GM03348 (cell line): ENCODE results near the gene RFX5.
A peak's percentile ranks its signal among the peaks of the same experiment; 100 is the strongest.
"Not testable (repeated sequence)": the region's sequence is repeated elsewhere in the genome, so short reads cannot be mapped to it uniquely, and the experiment has no call there.

Source experiments
- DNase-seq: peaks from one replicate; pipeline ENCODE4 v3.0.0; 2012; ENCODE audit warnings: low spot score

The RFX5 gene

DNA sequence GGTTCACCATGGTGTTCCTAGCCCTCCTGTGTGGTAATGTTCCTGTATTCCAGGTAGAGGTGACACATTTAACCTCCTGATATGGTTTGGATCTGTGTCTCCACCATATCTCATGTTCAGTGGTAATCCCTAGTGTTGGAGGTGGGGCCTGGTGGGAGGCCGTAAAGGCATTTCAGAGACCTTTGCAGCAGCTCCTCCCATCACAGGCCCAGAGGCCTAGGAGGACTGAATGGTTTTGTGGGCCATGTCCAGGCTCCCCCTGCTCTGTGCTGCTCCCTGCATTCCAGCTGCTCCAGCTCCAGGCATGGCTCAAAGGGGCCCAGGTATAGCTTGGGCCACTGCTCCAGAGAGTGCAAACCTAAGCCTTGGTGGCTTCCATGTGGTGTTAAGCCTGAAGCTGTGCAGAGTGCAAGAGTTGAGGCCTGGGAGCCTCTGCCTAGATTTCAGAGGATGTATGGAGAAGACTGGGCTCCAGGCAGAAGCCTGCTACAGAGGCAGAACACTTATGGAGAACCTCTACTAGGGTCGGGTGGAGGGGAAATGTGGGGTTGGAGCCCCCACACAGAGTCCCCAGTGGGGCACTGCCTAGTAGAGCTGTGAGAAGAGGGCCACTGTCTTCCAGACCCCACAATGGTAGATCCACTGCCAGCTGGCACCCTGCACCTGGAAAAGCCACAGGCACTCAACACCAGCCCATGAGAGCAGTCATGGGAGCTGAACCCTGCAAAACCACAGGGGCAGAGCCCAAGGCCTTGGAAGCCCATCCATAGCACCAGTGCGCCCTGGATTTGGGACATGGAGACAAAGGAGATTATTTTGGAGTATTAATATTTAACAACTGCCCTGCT, 15.5 kb upstream of the RFX5 start:
- DNase-seq = no peak

DNA sequence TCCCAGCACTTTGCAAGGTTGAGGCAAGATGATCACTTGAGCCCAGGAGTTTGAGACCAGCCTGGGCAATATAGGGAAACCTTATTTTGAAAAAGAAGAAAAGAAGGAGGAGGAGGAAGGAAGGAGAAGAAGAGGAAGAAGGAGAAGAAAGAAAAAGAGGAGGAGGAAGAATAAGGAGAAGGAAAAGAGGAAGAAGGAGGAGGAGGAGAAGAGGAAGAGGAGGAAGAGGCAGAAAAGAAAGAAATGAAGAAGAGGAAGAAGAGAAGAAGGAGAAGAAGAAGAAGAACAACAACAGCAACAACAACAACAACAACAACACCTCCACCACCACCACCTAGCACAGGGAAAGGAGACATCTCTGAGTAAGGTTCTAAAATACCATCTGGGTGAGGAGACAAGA, 14.8 kb upstream of the RFX5 start:
- no peak for DNase-seq

DNA sequence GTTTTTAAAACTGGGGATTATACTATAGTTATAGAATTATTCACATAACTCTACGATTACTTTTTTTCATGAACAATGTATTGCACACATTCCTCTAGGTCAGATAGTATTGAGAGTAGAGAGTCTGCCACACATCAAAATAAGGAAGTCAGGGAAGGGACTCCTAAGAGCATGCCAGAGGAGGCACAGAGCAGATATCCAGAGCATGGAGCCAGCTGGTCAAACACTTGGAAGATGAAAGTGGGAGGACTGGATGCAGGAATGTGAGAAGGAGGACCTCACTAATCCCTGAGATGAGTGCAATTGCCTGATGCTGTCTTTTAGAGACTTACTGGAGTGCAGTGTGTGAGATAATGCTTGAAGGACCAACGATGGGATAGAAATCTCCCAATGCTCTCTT, 9.6 kb upstream of the RFX5 start:
- no peak for DNase-seq

DNA sequence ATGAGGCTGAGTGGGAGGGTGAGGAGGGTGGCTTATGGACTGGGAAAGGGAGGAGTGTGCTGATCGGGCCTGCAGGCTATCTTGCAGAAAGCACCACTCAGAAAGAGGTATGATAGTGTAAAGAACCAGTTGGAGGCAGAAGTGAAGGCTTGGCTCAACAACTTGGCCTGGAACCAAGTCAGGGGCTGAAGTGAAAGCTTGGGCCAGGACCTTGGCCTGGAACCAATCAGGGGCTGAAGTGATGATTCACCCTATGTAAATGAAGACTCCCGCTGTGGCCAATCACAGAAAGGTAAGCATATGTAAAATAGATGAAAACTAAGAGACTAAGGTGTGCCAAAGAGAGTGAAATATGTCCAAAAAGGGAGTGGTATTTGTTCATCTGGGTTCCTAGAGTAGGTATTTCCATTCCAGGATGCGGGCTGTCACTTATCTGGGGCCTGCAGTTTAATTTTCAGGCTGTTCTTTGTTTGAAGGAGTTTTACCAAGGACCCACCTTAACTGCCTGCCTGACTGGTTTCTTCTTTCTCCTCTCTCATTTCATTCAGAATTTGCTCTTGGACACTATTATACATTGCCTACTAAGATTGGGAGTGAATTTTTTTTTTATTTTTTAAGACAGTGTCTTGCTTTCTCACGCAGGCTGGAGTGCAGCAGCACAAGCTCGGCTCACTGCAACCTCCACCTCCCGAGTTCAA, 5.1 kb upstream of the RFX5 start:
- no peak for DNase-seq

DNA sequence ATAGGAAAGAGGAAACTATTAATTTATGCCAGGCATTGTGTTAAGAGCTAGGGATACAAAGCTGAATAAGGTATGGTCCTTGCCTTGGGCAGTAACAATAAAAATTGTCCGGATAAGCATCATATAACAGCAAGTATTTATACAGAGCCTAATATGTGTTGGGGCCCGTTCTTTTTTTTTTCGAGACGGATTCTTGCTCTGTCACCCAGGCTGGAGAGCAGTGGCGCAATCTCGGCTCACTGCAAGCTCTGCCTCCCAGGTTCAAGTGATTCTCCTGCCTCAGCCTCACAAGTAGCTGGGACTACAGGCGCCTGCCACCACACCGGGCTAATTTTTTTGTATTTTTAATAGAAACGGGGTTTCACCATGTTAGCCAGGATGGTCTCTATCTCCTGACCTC, 3.3 kb upstream of the RFX5 start:
- DNase-seq = not testable (repeated sequence)

DNA sequence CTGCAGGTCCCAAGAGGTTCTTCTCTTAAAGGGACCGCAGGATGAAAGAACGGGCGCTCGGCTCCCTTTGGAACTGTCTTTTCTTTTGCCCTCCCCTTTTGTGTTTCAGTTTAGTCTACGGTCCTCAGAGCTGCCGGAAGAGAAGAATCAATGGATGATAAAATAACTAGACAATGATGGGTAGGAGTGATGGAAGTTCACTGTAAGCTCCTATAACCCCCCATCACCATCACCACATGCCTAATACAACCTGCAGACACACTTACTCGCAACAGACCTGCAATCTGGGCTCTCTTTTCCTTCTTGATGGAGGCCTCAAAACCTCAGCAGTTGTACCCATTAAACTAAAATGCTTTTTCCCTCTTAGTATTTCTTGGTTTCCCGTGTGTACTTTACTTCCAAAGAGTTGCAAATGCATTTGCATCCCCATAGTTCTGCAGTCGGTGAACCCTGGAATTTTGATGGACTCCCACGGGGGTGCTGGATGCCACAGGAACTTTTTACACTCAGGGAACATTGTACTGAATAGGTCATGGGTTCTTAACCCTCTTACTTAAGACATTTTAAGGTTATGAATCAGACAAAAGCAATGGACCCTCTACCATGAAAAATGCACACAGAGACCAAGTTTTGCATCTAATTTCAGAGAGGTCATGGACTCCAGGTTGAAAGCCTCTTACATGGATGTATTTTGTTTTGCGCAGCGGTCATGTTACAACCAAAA, 633 bp upstream of the RFX5 start:
- no peak for DNase-seq

DNA sequence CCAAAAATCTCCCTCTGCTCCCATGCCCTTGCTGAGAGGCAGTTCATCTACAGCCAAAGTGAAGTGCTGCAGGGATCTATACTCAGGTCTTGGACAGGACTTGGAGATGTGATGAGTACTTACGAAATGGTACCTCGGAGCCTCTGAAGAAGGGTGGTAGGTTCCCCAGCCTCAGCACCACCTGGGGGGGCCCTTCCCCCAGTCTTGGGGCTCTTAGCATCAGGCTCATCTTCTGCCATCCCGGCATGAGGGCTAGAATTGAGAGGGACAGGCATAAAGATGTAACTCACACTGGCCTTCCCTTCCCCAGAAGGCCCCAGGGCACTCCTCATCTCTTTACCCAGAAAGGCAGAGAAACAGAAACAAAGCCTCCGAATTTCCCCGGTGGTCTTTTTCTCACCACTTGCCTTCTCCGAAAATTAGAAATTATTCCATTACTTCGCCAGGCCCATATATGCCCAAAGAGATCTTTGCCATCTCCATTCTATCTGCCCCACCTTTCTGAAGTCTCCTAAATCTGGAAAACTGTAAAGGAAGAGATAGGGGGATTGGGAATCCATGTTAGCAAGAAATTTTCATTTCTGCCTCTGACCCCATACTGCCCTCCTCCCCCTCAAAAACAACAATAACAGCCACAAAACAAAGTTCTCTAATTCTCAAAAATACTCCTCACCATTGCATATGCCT, 827 bp downstream of the RFX5 start:
- no peak for DNase-seq

DNA sequence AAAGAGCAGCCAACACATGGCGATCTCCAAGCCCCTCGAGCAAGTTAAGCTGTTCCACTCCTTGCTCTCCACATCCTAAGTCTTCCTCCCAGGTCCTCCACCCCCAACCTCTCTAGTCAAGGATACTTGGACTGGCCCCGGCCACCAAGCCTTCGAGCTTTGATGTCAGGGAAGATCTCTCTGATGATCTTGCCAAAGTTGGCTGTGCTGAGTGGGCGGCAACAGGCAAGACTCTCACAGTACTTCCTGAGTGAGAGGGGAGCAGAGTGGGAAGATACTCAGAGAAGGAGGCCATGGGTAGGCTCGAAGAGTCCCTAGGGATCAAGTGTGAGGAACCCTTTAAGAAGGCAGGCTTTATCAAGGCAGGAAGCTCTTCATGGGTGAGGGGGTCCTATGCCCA, 2.8 kb downstream of the RFX5 start:
- no peak for DNase-seq

DNA sequence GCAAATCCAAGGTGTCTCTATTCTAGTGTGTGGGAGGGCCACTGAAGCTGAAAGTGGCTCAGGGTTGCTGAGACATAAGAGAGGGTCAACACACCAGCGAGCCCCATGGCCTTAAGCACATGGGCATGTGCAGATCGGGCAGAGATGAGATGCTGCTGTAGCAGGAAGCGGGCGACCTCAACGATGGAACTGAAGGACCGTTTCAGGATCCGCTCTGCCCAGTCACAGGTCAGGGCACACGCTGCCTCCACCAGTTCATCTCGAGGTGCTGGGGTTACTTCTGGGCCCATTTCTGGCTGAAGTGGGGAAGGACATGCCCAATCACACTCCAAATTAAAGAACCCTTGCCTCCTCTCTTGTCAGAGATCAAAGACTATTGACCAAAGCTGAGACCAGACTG, 3.5 kb downstream of the RFX5 start:
- no peak for DNase-seq

DNA sequence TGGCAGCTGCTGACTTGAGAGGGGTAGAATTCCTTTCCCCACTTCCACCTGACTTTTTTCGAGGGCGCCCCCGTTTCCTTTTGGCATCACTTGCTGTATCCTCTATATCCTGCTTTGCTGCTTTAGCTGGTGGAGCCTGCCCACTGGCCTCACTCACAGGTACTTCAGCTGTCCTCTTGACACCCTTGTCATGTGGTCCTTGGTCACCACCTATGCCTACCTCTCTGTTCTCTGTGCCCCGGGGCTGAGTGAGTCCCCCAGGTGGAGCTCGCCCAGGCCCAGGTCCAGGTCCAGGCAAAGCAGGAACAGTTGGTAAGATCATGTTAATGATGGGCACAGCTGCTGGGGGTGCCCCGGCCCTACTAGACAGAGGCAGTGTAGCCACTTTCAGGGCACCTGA, 4.5 kb downstream of the RFX5 start:
- DNase-seq = no peak

DNA sequence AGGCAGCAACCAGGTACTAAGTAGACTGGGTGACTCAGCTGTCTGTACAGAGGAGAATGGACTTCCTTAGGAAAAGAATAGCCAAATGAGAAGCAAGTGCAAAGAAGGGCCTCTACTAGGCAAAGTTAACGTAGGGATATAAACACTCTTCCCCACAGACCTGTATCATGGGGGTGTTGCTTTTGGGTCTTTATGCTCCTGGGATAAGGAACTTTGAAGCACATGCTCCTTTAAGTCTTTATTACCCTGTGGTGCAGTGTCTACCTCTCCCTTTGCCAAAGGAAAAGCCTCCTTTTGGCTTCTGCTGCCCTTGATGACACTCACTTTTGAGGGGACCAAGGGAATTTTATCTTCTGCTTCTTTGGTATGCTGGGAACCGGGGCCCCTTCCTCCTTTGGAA, 5.0 kb downstream of the RFX5 start:
- no peak for DNase-seq

DNA sequence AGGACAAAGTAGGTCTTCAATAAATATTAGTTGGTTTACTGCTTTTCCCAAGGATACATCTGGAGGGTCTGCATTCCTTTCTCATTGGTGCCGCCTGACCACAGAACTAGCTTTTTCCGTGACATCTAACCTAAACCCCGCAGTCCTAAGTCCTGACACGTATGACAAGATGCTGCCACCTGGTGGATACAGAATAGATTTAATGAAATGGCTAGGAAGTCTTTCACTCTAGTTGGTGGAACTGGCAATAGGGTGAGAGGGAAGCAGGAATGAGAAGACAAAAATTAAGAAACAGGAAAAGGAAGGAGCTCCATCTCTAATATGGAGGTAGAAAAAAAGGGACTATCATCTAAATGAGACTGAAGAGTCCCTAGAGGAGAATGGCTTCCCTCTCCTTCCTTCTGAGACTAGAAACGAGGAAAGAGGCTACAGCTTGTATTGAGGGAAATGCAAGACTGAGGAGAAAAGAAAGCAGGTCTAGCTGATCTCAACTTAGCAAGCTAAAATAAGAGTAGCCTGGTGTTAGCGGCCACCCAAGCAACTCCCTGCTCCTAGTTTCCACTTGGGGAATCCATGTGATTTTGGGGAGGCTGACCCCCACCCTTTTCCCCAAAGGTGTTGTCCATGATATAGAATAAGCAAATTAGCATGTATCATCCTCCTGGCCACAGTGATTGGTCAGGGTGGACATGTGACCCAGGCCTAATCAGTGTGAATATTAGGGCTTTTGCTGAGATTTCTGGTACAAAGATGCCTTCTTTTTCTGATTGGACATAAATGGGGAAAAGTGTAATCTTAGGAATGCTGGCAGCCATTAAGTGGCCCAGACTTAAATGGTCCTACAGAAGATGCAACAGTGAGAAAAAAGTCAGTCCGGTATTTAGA, 5.9 kb downstream of the RFX5 start:
- DNase-seq = peak; percentile 77

DNA sequence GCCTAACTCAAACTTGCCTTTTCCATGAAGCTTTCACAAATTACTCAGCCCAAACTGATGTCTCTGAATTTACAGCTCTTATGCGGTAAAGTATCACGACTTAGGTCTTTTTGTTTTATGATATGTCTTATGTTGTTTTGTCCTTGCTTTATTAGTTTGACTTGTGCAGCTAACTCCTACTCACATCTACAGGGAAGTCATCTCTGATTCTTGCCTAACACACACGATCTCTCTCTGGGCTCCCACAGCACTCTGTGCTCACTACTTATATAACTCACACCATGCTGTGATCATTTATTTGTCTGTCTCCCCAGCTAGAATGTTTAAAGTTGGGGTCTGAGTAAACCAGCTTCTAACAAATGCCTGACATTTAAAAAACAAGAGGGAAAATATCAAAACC, 10.5 kb downstream of the RFX5 start:
- DNase-seq = no peak

DNA sequence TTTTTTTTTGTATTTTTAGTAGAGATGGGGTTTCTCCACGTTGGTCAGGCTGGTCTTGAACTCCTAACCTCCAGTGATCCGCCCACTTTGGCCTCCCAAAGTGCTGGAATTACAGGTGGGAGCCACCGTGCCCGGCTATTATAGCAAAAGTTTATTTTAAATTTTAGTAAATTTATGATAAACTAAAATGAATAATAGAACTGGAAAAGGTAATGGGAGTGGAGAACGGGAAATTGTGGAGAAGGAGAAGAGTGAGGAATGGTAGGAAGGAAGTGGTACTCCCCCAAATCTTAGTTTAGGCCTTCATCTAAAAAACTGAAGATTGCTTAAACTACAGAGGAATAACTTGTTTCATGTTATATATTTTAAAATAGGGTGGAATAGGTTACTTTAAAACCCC, 12.2 kb downstream of the RFX5 start:
- DNase-seq = no peak

DNA sequence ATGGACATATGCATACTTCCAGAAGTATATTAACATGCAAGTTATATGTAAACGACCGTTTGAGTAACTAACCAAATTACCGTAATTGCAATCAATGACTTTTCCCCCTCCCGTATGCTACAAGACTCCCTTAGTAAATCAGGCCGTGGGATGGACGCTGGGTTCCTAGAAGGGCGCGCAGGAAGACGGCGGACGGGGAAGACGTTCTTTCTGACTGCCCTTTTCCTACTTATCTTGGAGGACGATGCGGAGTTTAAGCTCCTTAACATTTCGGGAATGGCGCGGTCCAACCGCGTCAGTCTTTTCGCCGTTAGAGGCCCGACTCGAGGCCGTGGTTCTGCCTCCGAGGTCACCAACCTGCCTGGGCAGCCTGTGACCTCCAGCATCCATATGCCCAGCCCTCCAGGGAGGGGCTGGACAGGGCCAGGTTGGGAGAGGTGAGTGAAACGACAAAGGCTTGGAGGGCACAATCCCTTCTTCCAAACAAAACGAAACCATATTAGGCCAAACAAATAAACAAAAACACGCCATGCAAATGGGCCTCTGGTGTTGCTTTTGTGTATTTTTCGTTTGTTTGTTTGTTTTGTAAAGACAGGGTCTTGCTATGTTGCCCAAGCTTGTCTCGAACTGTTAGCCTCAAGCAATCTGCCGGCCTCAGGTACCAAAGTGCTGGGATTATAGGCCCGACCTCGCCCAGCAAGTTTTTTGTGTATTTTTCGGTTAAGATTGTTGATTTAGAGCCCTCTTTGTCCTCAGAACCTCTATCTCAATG, 19.0 kb downstream of the RFX5 start:
- peak; percentile 20 for DNase-seq

DNA sequence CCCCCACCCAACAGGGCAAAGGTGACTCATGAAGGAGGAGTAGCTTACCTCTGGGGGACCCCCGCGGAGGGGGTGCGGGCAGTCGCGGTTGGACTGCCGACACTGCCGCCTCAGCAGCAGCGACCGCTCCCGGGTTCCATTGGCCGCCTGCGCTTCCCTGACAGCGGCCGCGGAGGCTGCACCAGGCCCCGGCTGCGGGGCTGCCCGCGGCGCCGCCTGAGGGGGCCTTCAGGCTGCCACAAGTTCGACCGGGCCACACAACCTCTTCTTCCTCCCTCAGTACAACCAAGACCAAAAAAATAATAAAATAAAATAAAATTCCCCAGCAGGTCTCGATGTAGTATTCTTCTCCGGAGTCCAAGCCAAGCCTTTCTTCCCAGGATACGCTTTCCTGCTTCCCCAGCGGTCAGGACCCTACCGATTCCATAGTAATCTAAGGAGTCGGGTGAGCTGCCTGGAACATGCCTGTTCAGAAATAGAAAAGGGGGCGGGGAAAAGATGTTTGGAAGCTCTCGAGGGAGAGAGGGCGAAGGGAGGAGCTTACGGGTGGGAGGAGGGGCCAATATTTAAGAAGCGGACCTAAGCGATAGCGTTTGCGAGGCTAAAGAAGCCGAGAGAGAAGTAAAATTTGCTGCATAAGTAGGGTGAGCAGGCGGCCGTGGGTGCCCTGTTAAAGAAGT, 19.7 kb downstream of the RFX5 start, which contains the start of gene PI4KB:
Gene PI4KB, minus strand, starts transcription at position 194 of the 680 bp plus-strand sequence. CDS start 10,935 bp downstream, outside the sequence.
- DNase-seq = peak; percentile 96

DNA sequence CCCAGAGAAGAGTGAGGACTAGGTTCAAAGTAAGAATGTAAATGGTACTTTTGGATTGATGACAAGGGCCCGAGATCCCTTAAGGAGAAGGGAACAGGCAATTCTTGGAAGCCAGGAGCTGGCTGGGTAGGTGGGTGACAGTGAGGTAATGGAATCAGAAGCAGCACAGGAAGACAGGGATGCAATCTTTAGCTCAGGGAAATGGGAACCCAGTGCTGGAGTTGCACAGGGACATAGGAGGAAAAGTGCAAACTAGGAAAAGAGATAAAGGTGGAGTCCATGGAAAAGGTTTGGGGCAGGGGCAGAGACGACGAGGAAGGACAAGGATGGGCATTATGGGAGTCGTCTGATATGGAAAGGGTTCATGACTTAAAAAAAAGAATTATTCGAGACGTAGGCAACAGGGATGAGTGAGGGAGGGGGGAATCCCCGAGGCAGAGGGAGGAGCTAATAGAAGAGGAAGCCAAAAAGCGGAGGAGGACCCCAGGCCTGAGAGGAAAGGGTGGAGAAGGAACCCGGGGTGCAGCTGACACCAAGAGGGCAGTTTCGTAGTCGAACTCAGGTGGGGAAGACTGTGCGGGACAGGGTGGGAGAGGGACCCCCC, 20.3 kb downstream of the RFX5 start:
- DNase-seq = peak; percentile 82

DNA sequence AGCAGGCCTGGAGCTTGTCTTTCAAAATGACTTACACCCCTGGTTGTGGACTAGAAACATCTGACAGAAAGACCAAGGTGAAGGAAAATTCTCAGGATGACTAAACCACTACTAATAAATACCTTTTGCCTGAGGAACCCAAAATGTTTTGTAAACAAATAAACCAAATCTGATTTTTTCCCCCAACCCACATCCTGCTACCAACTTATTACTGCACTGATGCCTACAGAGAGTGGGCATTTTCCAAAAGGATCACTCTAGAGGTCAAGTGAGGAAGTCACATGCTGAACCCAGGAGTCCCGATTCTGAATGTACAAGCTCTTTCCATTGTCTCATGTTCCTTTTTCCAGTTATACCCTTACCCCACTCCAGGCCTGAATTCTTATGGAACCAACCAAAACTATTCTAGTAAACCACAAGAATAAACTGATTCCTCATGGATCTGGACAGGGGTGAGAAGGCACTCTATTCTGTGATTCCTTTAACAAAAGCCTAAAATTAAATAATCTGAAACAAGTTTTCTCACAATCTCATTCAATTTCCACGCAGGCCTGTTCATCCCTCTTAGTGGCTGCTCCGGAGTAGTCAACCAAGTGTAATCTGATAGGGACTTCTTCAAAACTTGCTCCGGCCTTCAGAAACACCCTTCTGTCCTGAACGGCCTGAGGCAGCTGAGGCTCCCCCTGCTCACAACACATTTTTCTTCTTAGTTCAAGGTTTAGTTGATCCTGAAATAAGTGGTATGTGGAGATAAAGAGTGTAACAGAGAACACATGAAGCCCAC, 21.2 kb downstream of the RFX5 start:
- no peak for DNase-seq

DNA sequence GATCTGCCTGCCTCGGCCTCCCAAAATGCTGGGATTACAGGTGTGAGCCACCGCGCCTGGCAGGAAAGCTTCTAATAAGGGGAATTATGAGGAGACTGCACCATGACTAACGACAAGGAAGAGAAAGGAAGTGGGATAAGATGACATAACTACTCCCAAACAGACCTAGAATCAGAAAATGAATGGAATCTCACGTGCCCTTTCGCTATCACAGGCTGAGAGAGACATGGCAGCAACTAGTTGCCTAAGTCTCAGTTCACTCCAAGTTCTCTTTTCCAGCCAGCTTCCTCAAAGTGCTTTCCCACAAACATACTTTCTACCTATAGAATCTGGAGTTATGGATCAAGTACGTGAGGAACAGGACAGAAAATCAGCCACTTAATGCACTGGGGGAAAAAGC, 21.8 kb downstream of the RFX5 start:
- DNase-seq = no peak
